Activated T-cell treated with anti-CD3 and anti-CD28 coated beads, Interleukin-2, amount 50 U/mL, for 4 hours (primary cell): ENCODE data around the gene ROCK1. TPM values are rescaled to one million over a fixed set of nuclear protein-coding genes. Genes with fewer than 3 reads are reported as not detected.
"Not testable (repeated sequence)": the region's sequence is repeated elsewhere in the genome, so short reads cannot be mapped to it uniquely, and the experiment has no call there.

Experiments
- ATAC-seq, 2 donors: fragments of 200-7000 bp; cut with Tn5 transposase; one replicate each; pipeline ENCODE4 v1.10.0; 2021
- DNase-seq: peaks from one replicate; pipeline ENCODE4 v3.0.0-alpha.2; 2020
- H3K27me3 Mint-ChIP-seq: one replicate; pipeline ENCODE4 v1.8.0; 2021; ENCODE audit warnings: low read depth, mixed read lengths
- H3K36me3 Mint-ChIP-seq: one replicate; pipeline ENCODE4 v1.8.0; 2022; ENCODE audit warnings: mixed read lengths; ENCODE audit not compliant: insufficient read depth
- H3K4me1 Mint-ChIP-seq: one replicate; pipeline ENCODE4 v1.8.0; 2021; ENCODE audit warnings: low read depth, mixed read lengths
- H3K4me3 Mint-ChIP-seq: one replicate; pipeline ENCODE4 v1.8.0; 2021; ENCODE audit warnings: mild to moderate bottlenecking, moderate library complexity, mixed read lengths
- H3K9me3 Mint-ChIP-seq: one replicate; pipeline ENCODE4 v1.8.0; 2021; ENCODE audit warnings: mixed read lengths
- total RNA-seq, 3 donors: library from RNA; stranded (reverse); gene quantifications; one replicate each; pipeline ENCODE4 v1.2.1, GENCODE V29; 2021

Gene ROCK1
- 10 to 100 TPM; 40.1 to 42.2 (median 40.6) TPM for total RNA-seq

DNA sequence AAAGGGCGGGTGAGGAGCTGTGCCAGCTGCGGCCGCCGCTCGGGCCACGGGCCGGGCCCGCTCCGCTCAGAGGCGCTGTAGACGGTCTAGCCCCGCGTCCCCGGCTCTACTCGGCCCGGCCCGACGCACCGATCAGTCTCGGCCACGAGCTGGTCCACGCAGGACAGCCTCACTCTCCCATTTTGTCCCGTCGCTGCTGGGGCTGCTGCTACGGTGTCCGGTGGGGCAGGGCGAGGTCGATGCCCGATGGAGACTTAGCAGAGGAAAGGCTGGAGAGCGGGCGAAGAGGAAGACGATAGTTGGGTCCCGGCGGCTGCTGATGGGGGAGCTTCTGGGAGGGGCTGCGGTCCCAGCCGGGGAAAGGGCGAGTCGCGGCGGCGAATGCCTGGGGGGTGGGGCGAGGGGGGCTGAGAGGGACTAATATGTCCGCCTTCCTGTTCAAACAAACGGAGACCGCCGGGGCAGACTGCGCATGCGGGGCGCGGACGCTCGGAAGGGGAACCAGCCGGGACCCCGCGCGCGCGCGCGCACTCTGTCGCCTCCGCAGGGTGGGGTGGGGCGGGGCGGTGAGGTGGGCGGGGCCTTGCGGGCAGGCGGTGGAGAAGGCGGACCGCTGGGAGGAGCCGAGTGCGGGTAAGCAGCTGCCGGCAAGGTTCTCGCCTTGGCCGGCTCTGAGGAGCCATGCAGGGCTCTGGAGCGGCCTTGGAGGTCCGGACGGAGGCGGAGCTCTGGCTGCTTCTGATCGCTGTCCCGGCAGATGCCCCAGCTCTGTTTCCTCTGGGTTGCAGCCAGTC, at the start of gene ROCK1:
Gene ROCK1 (minus strand): TSS at position 468 of the 794 bp plus-strand sequence. CDS start 903 bp downstream, outside the sequence.
- DNase-seq, result peak; percentile 99
- Mint-ChIP-seq H3K4me3 (no peak within 1 kb of the TSS), H3K36me3 (peaks cover 3% of the 10 kb centered on the region), H3K27me3 (no peaks in the 10 kb centered on the region), H3K4me1 (peaks cover 5% of the 10 kb centered on the region), H3K9me3 (no peaks in the 10 kb centered on the region)
- ATAC-seq, result peak; percentile 88 to 89

DNA sequence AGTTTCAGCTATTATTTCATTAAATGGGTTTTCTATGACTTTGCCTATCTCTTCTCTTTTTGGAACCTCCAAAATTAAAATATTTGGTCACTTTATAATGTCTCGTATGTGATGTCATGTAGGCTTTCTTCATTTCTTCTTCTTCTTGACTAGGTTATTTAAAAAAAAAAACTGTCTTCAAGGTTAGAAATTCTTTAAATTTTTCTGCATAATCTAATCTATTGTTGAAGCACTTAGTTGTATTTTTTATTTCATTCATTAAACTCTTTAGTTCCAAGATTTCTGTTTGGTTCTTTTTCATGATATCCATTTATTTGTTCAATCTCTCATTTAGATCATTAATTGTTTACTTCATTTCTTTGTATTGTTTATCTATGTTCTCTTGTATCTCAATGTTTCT, 43.8 kb upstream of the ROCK1 start:
- no peak overlapping the region for H3K4me3 Mint-ChIP-seq
- peaks cover 24% of the 10 kb centered on the region for H3K9me3 Mint-ChIP-seq
- DNase-seq, result no peak
- ATAC-seq, result no peak
- no peaks in the 10 kb centered on the region for H3K4me1 Mint-ChIP-seq
- H3K27me3 Mint-ChIP-seq, result peaks cover 6% of the 10 kb centered on the region
- H3K36me3 Mint-ChIP-seq, result no peaks in the 10 kb centered on the region

- no peak overlapping the region for H3K4me3 Mint-ChIP-seq
- peaks cover 6% of the 10 kb centered on the region for H3K27me3 Mint-ChIP-seq
- no peaks in the 10 kb centered on the region for H3K36me3 Mint-ChIP-seq
- H3K9me3 Mint-ChIP-seq, result no peaks in the 10 kb centered on the region
- no peak for ATAC-seq
- H3K4me1 Mint-ChIP-seq, result no peaks in the 10 kb centered on the region
- DNase-seq, result no peak
Measured at GRCh38 chr18:21146016-21146415, 34.4 kb upstream of the ROCK1 start.

GRCh38 chr18:21145371-21145770, 33.8 kb upstream of the ROCK1 start:
- no peak for ATAC-seq
- no peak overlapping the region for H3K4me3 Mint-ChIP-seq
- no peaks in the 10 kb centered on the region for H3K9me3 Mint-ChIP-seq
- H3K4me1 Mint-ChIP-seq, result no peaks in the 10 kb centered on the region
- no peak for DNase-seq
- no peaks in the 10 kb centered on the region for H3K36me3 Mint-ChIP-seq
- peaks cover 6% of the 10 kb centered on the region for H3K27me3 Mint-ChIP-seq

- no peaks in the 10 kb centered on the region for H3K9me3 Mint-ChIP-seq
- ATAC-seq (no peak), DNase-seq (no peak)
- H3K27me3 Mint-ChIP-seq, result peaks cover 4% of the 10 kb centered on the region
- H3K4me3 Mint-ChIP-seq, result no peak overlapping the region
- no peaks in the 10 kb centered on the region for H3K36me3 Mint-ChIP-seq
- no peaks in the 10 kb centered on the region for H3K4me1 Mint-ChIP-seq
Measured at GRCh38 chr18:21141668-21142422, 30.2 kb upstream of the ROCK1 start.

DNA sequence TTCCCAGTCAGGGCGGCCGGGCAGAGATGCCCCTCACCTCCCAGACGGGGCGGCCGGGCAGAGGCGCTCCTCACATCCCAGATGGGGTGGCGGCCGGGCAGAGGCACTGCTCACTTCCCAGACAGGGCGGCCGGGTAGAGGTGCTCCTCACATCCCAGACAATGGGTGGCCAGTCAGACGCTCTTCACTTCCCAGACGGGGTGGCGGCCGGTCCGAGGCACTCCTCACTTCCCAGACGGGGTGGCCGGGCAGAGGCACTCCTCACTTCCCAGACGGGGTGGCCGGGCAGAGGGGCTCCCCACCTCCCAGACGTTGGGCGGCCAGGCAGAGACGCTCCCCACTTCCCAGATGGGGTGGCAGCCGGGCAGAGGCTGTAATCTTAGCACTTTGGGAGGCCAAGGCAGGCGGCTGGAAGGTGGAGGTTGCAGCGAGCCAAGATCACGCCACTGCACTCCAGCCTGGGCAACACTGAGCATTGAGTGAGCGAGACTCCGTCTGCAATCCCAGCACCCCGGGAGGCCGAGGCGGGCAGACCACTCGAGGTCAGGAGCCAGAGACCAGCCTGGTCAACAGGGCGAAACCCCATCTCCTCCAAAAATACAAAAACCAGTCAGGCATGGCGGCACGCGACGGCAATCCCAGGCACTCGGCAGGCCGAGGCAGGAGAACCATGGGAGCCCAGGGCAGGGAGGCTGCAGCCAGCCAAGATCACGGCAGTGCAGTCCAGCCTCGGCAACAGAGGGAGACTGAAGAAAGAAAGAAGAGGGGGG, 26.3 kb upstream of the ROCK1 start:
- H3K4me3 Mint-ChIP-seq, DNase-seq, ATAC-seq, H3K27me3 Mint-ChIP-seq, H3K36me3 Mint-ChIP-seq, H3K4me1 Mint-ChIP-seq, H3K9me3 Mint-ChIP-seq: not testable (repeated sequence)

DNA sequence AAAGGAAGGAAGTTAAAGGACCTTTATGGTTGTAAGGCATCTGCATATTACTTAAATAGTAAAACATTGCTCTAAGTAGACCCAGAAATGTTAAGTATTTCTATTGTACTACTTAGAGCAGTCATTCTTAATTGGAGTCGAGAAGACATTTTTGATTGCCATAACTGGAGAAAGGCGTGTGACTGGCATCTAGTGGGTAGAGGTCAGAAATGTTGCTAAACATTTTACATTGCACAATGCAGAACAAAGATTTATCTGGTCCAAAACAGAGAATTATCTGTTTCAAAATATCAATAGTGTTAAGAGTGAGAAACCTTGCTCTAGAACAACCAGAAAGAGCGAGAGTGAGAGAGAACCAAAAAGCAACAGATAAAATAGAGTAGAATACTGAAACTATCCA, 23.3 kb upstream of the ROCK1 start:
- no peaks in the 10 kb centered on the region for H3K36me3 Mint-ChIP-seq
- H3K9me3 Mint-ChIP-seq, result no peaks in the 10 kb centered on the region
- ATAC-seq, result no peak
- no peak for DNase-seq
- H3K4me1 Mint-ChIP-seq, result no peaks in the 10 kb centered on the region
- no peak overlapping the region for H3K4me3 Mint-ChIP-seq
- H3K27me3 Mint-ChIP-seq, result no peaks in the 10 kb centered on the region

- no peaks in the 10 kb centered on the region for H3K9me3 Mint-ChIP-seq
- no peaks in the 10 kb centered on the region for H3K36me3 Mint-ChIP-seq
- ATAC-seq (no peak), DNase-seq (no peak)
- H3K27me3 Mint-ChIP-seq, result peaks cover 1% of the 10 kb centered on the region
- no peak overlapping the region for H3K4me3 Mint-ChIP-seq
- H3K4me1 Mint-ChIP-seq, result no peaks in the 10 kb centered on the region
Measured at GRCh38 chr18:21132398-21132918, 20.8 kb upstream of the ROCK1 start.

DNA sequence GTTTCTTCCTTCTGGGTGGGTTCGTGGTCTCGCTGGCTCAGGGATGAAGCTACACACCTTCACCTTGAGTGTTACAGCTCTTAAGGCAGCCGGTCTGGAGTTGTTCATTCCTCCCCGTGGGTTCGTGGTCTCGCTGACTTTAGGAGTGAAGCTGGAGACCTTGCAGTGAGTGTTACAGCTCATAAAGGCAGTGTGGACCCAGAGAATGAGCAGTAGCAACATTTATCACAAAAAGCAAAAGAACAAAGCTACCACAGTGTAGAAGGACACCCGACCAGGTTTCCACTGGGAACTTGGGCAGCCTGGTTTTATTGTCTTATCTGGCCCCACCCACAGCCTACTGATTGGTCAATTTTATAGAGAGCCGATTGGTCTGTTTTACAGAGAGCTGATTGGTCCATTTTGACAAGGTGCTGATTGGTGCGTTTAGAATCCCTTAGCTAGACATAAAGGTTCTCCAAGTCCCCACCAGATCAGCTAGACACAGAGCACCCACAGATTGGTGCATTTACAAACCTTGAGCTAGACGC, 20.1 kb upstream of the ROCK1 start:
- no peak for ATAC-seq
- Mint-ChIP-seq H3K36me3 (no peaks in the 10 kb centered on the region), H3K27me3 (peaks cover 1% of the 10 kb centered on the region), H3K4me1 (no peaks in the 10 kb centered on the region), H3K9me3 (no peaks in the 10 kb centered on the region), H3K4me3 (no peak overlapping the region)
- DNase-seq, result no peak

- H3K4me3 Mint-ChIP-seq, result no peak overlapping the region
- ATAC-seq, result no peak
- peaks cover 1% of the 10 kb centered on the region for H3K27me3 Mint-ChIP-seq
- no peaks in the 10 kb centered on the region for H3K4me1 Mint-ChIP-seq
- no peaks in the 10 kb centered on the region for H3K9me3 Mint-ChIP-seq
- no peaks in the 10 kb centered on the region for H3K36me3 Mint-ChIP-seq
- no peak for DNase-seq
Measured at GRCh38 chr18:21129566-21130216, 18.1 kb upstream of the ROCK1 start.

DNA sequence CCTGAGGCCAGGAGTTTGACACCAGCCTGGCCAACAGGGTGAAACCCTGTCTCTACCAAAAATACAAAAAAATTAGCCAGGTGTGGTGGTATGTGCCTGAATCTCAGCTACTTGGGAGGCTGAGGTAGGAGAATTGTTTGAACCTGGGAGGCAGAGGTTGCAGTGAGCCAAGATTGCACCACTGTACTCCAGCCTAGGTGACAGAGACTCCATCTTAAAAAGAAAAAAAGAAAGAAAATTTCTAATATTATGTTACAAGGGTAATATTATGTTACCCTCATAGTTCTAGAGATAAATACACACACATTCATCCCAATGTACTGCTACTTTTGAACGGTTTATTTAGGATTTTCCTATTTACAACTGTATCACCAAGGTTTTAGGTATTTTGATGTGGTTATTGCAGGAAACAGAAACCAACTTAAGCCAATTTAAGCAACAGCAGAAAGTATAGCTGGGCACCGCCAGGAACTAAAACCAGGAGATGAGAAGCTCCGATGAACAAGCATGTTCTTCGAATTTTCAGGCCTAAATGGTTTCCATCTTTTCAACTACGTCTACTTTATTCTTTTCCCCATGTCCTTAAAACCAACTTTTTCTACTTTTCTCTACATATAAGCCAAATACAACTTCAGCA, 11.8 kb upstream of the ROCK1 start:
- Mint-ChIP-seq H3K4me3 (peak overlapping the region; percentile 8), H3K36me3 (no peaks in the 10 kb centered on the region), H3K9me3 (no peaks in the 10 kb centered on the region), H3K4me1 (peaks cover 4% of the 10 kb centered on the region), H3K27me3 (peaks cover 3% of the 10 kb centered on the region)
- DNase-seq (no peak), ATAC-seq (no peak)

- H3K27me3 Mint-ChIP-seq, result peaks cover 3% of the 10 kb centered on the region
- DNase-seq (no peak), ATAC-seq (no peak)
- H3K36me3 Mint-ChIP-seq, result no peaks in the 10 kb centered on the region
- H3K9me3 Mint-ChIP-seq, result no peaks in the 10 kb centered on the region
- H3K4me3 Mint-ChIP-seq, result no peak overlapping the region
- peaks cover 4% of the 10 kb centered on the region for H3K4me1 Mint-ChIP-seq
Measured at GRCh38 chr18:21118806-21119205, 7.2 kb upstream of the ROCK1 start.

DNA sequence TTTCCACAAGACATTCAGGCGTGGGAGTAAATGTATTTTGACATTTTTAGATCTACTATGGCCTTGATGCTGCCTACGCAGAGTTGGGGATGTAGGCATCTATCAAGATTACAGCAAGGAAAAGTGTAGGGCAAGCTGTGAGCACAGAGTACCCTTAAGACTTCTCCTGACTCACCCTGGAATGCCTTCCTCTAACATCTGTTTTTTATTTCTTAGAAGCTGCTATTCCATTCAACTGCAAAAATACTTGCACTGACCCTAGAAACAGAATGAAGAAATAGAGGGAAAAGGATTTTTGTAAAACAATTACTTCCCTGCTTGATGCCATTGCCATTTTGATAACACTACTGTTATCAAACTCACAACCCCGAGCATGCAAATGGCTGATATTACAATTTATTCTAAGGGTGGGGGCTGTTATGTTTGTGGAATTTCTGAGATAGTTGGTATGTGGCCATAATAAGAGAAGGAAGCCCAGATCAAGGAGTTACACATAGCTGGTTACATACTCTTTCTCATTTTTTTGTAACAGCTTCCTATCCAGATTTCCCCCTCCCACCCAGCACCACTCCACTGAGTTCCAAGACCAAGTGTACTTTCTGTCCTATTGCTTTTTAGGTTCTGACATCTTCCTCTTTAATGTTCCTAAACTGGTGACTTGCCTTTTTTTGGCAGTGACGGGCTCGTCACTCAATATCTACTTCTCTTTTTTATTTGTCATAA, 6.0 kb upstream of the ROCK1 start:
- no peaks in the 10 kb centered on the region for H3K9me3 Mint-ChIP-seq
- H3K4me3 Mint-ChIP-seq, result no peak overlapping the region
- peaks cover under 1% of the 10 kb centered on the region for H3K4me1 Mint-ChIP-seq
- H3K36me3 Mint-ChIP-seq, result no peaks in the 10 kb centered on the region
- H3K27me3 Mint-ChIP-seq, result peaks cover 3% of the 10 kb centered on the region
- DNase-seq (no peak), ATAC-seq (no peak)
